PC-9 (cell line): Measurements from ENCODE around the gene LARP4.

Experiments
- CTCF ChIP-seq: fragments of 200-600 bp; sonication (generic); conservative IDR thresholded peaks from 2 replicates; pipeline ENCODE4 v1.6.1; 2017; ENCODE audit warnings: mixed run types, antibody characterized with exemption, mild to moderate bottlenecking, moderate library complexity
- EZH2 ChIP-seq: fragments of 200-600 bp; sonication (generic); IDR thresholded peaks from 2 replicates; pipeline ENCODE4 v1.8.0; 2017; ENCODE audit warnings: antibody characterized with exemption, low read depth

GRCh38 chr12:50402264-50403000 lies 1.7 kb downstream of the LARP4 start:
- TF ChIP-seq CTCF: no peak
- no peak for TF ChIP-seq EZH2
